AG08395 (cell line): ENCODE data around the gene CPLX4.
"Not testable (repeated sequence)": the region's sequence is repeated elsewhere in the genome, so short reads cannot be mapped to it uniquely, and the experiment has no call there.

Source experiments
- DNase-seq: peaks from one replicate; pipeline ENCODE4 v3.0.0; 2012; ENCODE audit warnings: mixed read lengths, low spot score

The CPLX4 gene

DNA sequence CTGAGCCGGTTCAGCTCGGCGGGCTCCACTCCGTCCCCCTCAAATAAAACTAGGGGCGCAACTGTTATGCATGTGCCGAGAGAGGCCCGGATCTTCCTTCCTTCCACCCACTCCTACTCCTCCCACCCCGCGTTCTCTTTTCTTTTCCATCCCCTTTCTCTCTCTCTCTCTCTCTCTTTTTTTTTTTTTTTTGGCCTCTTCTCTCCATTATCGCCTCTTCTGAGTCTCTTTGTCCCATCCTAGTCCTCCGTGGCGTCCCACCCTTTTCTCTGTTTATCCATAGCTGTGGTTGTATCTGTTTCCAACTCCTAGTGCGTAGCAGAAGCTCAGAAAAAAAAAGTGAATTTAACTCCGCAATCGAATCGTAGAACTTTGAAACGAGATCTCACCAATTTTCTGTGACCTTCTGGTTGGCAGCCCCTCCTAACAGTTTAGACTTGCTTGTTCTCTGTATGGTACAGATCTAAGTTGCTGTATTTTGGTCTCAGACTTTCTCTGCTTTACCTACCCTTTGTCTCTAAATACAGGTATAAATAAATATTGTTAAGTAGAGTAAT, 48.8 kb downstream of the CPLX4 start:
- no peak for DNase-seq

DNA sequence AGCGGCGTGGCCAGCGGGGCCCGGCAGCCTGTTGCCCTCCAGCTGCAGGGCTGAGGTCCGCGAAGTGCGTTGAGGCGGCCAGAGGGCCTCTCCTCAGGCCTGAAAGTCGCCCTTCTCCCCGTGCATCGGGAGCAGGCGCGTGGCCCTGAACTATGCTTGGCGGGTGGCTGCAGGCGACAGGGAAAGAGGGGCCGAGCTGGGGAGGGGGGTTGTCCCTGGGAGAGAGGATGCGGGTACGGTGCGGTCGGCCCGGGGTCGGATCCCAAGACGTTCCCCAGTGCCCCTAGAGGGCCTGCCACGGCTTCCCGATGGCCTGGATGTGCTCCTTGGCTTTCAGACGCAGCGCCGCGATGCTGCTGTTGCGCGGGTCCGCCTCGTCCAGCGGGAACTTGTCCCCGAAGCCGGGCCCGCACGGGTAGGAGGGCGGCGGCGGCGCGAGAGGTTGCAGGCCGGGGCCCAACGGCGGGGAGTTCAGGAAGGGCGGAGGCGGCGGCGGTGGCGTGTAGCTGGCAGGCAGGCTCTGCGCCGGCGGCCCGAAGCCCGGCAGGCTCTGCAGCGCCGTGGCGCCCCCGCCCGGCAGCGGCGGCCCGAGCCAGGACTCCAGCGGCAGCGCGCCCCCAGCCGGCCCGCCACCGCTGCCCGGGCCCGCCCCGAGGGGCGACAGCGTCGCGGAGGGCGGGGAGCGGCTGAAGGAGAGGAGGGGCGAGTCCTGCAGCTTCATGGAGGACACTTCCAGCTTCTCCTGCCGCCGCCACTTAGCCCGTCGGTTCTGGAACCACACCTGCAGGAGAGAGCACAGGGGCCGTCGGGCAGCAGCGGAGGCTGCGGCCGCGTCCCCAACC, 49.5 kb downstream of the CPLX4 start:
- peak; percentile 34 for DNase-seq

DNA sequence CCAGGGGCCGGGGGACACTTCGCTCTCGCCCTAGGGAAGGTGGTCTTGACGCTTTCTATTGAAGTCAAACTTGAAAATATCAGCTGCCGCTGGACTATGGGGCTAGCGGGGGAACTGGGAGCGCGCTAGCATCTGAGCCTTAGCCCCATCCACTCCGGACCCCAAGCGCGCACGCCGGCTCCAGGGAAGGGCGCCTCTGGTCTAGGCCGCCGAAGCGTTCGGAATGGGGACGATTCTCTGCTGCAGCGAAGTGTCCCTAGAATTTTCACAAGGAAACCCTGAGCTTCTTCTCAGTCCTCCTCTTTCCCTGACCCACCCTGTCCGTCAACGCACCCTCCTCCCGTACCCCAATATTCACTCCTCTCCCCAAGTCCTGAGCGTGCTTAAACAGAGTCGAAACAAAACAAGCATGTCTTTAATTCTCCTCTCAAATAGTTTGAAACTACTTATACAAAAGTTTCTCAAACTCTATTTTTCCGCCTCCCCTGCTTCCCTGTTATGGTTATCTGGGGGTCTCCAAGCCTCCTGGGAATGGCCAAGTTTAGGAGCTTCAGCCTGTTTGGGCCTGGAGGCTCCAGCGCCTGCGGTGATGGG, 50.2 kb downstream of the CPLX4 start:
- no peak for DNase-seq

DNA sequence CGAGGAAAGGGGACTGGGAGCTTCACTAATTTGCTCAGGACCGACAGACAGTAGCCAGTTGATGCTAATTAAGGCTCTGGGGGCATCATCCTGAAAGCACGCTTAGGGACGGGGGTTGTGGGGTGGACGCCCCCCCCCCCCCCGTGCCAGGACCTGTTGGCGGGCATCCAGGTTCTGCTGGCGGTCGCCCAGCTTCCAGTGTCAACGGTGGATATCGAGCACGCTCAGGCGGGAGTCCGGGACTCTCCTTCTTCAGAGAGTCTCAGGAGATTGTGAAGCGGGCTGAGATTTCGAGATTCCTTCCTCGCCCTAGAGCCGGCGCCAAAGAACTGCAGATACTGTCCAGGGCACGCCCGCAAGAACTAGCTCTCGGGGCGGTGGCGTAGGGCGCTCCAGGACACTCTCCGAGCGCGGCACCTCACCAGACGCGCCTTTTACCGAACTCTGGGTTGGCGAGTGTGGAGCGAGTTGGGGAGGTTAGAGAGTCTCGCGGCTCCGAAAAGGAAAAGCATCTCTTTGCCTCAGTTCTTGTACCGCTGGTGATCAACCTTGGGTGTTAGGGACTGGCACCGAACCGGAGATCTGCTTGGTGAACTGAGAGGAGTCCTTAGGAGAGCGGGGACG, 50.8 kb downstream of the CPLX4 start:
- DNase-seq = peak; percentile 35

DNA sequence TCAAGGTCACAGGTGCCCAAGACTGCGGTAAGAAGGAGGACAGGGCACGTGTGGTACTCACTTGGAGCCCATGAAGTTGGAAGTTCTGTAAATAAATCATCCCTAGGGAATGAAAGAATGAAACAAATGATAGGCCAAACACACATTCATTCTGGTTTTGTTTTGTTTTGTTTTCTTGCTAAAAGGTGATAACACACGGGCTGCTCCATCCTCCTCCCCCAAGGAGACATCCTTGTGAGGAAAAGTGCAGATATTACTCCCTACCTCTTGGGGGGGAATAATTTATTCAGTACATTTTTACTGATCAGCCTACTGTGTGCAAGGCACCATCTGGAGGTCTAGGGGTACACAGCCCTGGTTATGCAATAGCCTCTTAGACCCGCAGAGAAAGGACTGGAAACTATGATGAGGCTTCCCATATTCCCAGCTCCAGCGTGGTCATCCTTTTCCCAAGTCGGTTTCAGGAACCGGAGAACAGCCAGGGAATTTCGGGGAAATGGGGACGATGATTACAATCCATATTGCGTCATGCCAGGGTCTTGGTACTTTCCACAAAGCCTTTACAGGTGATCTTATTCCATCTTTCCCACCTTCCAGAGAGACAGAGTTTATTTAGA, 51.5 kb downstream of the CPLX4 start:
- no peak for DNase-seq

DNA sequence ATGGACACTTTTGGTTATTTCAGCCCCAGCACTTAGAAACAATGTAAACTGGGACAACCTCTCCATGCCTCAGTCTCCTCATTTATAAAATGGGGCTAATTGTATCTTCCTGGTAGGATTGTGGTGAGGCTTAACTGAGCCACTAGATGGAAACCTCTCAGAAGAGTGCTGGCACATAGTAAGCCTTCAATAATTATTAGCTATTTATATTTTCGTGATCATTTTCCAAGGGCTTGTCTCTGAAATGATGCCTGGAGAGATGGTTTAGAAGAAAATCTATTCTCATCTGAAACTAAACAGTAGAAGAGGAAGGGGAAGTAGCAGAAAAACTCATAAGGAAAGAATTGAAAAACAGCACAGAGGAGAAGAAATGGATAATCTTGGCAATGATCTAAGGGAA, 52.0 kb downstream of the CPLX4 start:
- no peak for DNase-seq

DNA sequence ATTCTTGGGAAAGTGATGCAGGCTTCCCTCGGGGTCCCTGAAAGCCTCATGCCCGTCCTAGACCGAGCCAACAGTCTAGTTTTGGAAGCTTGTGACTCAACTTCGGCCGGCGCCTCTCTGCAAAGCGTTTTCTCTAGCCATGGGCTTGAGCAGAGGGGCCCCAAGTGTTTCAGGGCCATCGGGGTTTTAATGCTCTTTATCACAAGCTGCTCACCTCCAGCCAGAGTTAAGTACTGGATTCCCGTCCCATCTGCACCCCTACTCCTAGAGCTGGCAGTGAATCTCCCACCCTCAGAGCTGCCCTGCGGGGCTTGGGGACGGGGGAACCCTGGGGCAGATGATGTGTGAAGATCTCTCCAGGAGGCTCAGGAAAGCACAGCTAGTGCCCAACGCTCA, 52.5 kb downstream of the CPLX4 start:
- DNase-seq = no peak

DNA sequence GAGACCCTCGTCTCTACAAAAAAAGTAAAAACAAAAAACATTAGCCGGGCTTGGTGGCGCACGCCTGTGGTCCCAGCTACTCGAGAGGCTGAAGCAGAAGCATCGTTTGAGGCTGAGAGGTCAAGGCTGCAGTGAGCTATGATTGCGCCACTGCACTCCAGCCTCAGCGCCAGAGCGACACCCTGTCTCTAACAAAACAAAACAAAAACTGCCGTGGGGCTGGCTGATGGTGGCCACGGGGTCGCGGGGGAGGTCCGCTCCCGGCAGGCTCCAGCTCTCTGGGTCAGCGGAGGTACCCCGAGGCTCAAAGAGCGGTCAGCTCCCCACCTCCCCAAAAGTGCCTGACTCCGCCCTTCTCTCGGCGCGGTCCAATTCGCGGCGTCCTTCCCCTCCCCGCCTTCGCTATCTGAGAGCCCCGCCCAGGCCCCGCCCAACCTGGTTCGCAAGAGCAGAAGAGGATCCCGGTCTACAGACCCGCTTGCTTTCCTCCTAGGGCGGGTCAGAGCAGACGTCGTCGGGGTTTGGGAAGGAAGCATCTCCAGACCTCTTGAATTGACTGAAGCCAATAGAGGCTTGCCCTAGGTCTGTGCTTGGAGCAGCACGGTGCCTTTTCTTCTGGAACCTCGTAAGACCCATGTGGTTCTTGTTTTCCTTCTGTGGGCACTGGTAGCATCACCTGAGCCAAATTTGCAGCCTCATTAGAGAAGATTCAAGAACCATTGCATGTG, 53.0 kb downstream of the CPLX4 start:
- peak; percentile 59 for DNase-seq

DNA sequence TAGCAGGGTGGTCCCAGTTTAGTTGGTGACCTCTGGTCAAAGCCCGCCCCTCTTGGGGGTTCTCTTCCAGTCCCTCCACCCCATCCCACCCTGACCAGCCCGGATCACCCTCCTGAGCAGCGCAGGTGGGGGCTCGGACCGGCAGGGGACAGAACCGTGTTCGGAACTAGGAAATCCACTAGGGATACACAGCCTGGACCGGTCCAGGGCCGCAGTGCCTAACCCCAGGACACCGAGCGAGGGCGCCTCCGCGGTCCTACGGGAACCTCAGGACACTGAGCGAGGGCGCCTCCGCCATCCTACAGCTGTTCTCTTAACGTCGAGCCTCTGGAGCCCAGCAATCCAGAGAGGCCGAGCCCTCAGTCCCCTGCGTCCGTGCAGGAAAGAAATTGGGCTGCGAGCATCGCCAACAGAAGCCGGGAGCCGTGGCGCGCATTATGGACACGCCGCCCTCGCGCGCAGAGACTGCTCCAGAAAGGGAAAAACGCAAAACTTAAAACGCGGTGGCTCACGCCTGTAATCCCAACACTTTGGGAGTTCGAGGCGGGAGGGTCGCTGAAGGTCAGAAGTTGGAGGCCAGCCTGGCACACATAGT, 53.7 kb downstream of the CPLX4 start:
- DNase-seq = no peak

DNA sequence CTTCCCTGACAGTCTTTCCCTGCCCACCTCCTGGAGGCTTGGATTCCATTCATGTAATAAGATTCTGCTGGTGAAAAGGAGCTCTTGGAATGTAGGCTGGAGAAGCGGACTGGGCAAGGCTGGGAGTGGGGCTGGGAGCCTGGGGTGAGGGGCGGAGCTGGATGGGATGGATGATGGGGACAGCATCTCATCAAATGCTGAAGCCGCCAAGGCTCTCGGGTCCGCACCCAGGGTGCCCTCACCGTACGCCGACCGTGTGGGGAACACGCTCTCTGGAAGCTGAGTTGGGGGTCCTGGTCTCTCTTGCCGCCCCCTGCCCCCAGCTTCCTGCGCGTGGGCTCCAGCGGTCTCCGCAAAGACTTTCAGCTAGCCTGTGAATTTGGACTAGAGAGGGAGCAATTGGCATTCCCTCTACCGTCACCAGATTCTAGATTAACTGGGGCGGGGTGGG, 54.3 kb downstream of the CPLX4 start:
- DNase-seq = no peak

DNA sequence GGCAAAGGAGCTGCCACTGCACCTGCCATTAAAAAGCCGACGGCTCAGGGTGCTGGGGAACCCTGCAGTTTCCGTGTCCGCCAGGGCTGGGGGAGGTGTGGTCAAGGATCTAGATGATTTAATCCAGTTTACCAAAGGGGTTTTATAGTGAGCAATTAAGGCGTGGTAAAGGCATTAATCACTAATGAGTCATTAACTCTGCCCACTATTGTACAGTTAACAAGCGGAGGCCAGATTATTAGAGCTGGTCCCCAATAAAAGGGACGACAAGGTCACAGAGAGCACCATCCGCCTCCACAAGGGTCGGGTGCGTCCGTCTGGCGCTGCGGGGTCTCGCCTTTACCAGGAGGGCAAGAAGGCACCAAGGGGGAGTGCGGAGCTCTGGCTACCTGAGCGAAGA, 54.8 kb downstream of the CPLX4 start:
- DNase-seq = no peak

DNA sequence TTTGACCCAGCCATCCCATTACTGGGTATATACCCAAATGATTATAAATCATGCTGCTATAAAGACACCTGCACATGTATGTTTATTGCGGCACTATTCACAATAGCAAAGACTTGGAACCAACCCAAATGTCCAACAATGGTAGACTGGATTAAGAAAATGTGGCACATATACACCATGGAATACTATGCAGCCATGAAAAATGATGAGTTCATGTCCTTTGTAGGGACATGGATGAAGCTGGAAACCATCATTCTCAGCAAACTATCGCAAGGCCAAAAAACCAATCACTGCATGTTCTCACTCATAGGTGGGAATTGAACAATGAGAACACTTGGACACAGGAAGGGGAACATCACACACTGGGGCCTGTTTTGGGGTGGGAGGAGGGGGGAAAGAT, 56.2 kb downstream of the CPLX4 start:
- DNase-seq = not testable (repeated sequence)

DNA sequence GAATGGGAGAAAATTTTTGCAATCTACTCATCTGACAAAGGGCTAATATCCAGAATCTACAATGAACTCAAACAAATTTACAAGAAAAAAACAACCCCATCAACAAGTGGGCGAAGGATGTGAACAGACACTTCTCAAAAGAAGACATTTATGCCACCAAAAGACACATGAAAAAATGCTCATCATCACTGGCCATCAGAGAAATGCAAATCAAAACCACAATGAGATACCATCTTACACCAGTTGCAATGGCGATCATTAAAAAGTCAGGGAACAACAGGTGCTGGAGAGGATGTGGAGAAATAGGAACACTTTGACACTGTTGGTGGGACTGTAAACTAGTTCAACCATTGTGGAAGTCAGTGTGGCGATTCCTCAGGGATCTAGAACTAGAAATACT, 56.6 kb downstream of the CPLX4 start:
- DNase-seq = not testable (repeated sequence)

DNA sequence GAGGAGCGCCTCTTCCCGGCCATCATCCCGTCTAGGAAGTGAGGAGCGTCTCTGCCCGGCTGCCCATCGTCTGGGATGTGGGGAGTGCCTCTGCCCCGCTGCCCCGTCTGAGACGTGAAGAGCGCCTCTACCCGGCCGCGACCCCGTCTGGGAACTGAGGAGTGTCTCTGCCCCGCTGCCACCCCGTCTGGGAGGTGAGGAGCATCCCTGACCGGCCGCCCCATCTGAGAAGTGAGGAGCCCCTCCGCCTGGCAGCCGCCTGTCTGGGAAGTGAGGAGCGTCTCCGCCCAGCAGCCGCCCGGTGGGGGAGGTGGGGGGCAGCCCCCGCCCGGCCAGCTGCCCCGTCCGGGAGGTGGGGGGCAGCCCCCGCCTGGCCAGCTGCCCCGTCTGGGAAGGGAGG, 63.0 kb downstream of the CPLX4 start:
- not testable (repeated sequence) for DNase-seq

DNA sequence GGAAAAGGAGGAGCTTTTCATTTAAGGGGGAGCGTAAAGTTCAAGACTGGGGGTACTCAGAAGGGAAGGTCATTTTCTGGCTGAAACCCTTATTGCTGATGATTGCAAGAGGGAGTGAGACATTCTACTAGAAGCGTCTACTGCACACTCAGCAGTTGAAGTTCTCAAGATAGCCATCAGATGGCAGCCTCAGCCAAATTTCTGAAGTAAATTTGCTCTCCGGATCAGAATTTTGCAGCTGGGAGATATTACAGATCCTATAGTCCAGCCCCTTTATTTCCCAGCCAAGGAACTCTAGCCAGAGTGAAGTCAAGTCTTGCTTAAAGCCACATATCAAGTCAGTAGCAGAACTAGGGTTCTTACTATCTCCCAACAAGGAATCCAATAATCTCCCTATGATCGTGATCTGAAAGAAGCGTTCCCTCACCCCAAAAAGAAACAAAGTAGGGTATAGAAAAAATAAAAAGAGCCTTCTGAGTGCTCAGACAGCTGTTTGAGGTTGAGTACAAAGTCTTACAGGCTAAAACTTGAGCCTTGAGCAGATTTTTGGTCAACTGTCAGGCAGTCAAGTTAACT, 69.2 kb downstream of the CPLX4 start:
- DNase-seq = peak; percentile 83

DNA sequence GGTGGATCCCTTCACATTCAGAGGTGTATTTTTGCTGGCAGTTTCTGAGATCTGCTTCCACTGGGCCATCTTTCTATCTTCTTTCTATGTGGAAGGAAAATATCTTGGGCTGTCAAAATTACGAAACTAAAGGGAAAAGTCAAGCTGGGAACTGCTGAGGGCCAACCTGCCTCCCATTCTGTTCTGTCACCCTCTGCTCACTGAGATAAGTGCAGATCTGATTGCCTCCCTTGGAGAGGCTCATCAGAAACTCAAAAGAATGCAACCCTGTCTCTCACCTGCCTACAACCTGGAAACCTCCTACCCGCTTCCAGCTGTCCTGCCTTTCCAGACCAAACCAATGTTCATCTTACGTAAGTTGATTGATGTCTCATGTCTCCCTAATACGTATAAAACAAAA, 71.7 kb downstream of the CPLX4 start:
- DNase-seq = no peak
